HepG2 (cell line): Measurements from ENCODE around the gene GAL3ST3.

ENCODE experiments used
- EZH2 ChIP-seq: conservative IDR thresholded peaks from 2 replicates; pipeline ENCODE4 v1.6.1; 2012; ENCODE audit warnings: mild to moderate bottlenecking, low read depth, low read length, moderate library complexity
- MXI1 ChIP-seq: IDR thresholded peaks from 3 replicates; pipeline ENCODE4 v1.6.1; 2012; ENCODE audit warnings: low read depth, low read length, inconsistent platforms, borderline replicate concordance
- MYC ChIP-seq: sonication (generic); formaldehyde crosslinking; IDR thresholded peaks from 2 replicates; pipeline ENCODE4 v1.9.0; 2021; ENCODE audit warnings: missing genetic modification reagents, borderline replicate concordance
- NFE2L2 ChIP-seq: fragments of 150-350 bp; IDR thresholded peaks from 2 replicates; pipeline ENCODE4 v1.6.1; 2014; ENCODE audit warnings: low read length
- ZNF235 ChIP-seq: sonication (generic); formaldehyde crosslinking; IDR thresholded peaks from 2 replicates; pipeline ENCODE4 v1.8.1; 2023; ENCODE audit warnings: mild to moderate bottlenecking, missing genetic modification reagents, borderline replicate concordance
- ZNF616 ChIP-seq: sonication (generic); formaldehyde crosslinking; IDR thresholded peaks from 2 replicates; pipeline ENCODE4 v1.5.0; 2020; ENCODE audit warnings: low read depth, mild to moderate bottlenecking, missing genetic modification reagents
- TF ChIP-seq, protein P1 (sequence below): sonication (generic); formaldehyde crosslinking; IDR thresholded peaks from 2 replicates; pipeline ENCODE4 v1.4.0; 2020; ENCODE audit warnings: mild to moderate bottlenecking, missing genetic modification reagents

DNA sequence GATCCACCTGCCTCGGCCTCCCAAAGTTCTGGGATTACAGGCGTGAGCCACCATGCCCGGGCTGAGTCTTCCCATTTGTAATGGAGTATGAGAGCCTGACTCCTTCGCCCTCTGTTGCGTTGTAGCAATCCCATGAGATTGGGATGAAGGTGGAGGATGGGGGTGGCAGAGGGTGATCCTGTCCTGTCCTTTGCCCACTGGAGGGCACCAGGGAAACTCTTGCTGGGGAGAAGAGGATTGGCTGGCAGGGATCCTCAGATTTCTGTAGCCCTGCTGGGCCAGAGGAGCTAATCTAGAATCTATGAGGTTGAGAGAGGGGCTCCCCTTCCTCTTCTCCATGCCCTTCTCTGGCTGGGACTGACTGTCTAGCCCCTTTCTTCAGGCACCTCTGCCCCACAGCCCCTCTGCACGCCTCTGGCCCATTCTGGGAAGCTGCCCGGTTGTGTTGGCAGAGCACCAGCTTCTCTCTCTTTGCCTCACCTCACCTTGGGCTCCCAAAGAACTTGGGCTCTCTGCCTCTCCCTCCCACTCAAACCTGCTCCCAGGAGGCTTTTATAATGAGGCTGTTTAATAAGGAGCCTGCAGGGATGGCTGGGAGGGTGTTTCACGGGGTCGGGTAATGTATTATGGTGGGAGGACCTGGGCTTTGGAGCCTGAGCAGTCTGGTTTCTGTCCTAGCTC lies 13.2 kb downstream of the GAL3ST3 start:
- TF ChIP-seq, protein P1, sequence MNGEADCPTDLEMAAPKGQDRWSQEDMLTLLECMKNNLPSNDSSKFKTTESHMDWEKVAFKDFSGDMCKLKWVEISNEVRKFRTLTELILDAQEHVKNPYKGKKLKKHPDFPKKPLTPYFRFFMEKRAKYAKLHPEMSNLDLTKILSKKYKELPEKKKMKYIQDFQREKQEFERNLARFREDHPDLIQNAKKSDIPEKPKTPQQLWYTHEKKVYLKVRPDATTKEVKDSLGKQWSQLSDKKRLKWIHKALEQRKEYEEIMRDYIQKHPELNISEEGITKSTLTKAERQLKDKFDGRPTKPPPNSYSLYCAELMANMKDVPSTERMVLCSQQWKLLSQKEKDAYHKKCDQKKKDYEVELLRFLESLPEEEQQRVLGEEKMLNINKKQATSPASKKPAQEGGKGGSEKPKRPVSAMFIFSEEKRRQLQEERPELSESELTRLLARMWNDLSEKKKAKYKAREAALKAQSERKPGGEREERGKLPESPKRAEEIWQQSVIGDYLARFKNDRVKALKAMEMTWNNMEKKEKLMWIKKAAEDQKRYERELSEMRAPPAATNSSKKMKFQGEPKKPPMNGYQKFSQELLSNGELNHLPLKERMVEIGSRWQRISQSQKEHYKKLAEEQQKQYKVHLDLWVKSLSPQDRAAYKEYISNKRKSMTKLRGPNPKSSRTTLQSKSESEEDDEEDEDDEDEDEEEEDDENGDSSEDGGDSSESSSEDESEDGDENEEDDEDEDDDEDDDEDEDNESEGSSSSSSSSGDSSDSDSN (CRISPR knock-in tag) = no peak
- TF ChIP-seq ZNF616 (CRISPR knock-in tag) (no peak), EZH2 (no peak), MYC (no peak), MXI1 (no peak), ZNF235 (CRISPR knock-in tag) (no peak), NFE2L2 (no peak)
